NCI-H1694 treated with DMSO at 0.1 percent for 48 hours (cell line): Measurements from ENCODE around the gene MRPL43.
"Not testable (repeated sequence)": the region's sequence is repeated elsewhere in the genome, so short reads cannot be mapped to it uniquely, and the experiment has no call there.

Experiments
- DNase-seq: peaks from one replicate; lab custom pipeline; 2025; lab: John Stamatoyannopoulos, UW

MRPL43 gene

GRCh38 chr10:100982916-100983830, 4.1 kb downstream of the MRPL43 start:
- no peak for DNase-seq

- DNase-seq, result no peak
Observed at GRCh38 chr10:100981178-100981772, 6.0 kb downstream of the MRPL43 start.

- no peak for DNase-seq
Observed at GRCh38 chr10:100980711-100981110, 6.6 kb downstream of the MRPL43 start.

- no peak for DNase-seq
Observed at GRCh38 chr10:100980311-100980710, 7.0 kb downstream of the MRPL43 start.

DNA sequence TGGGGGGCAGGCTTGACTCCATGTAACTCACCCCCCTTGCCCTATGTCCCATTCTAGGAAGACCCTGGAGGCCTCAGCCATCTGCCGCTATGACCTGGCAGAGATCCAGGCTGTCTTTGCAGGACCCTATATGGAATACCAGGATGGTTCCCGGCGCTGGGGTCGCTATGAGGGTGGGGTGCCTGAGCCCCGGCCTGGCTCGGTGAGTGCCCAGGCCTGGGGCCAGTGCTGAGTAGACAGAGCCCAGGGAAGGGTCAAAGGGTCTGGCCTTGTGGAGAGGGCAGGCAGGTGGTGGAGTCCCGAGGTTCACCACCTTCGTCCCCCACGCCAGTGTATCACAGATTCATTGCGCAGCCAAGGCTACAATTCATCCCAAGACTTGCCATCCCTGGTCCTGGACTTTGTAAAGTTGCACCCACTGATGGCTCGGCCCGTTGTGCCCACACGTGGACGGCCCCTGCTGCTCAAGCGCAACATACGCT, 7.5 kb downstream of the MRPL43 start:
- no peak for DNase-seq

DNA sequence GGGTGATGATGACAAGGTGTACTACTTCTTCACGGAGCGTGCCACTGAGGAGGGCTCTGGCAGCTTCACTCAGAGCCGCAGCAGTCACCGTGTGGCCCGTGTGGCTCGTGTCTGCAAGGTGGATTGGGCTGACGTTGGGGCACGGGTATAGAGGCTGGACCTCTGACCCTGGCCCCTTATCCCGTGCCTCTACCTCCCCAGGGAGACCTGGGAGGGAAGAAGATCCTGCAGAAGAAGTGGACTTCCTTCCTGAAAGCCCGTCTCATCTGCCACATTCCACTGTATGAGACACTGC, 8.4 kb downstream of the MRPL43 start:
- no peak for DNase-seq

GRCh38 chr10:100978121-100978900, 9.0 kb downstream of the MRPL43 start:
- DNase-seq, result no peak

DNA sequence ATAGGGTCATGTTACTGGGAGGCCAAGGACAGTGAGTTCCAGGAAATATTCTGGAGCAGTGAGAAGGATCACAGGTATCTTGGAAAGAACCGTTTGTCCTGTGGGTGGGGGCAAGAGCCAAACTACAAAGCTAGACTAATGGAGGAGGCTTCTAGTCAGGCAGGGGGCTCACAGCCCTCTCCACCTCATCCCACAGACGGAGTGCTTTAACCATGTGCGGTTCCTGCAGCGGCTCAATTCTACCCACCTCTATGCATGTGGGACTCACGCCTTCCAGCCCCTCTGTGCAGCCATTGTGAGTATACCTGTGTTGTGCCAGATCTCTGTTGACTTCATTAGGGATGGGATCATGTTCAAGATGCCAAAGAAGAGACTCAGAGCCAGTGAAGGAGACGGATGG, 9.9 kb downstream of the MRPL43 start:
- DNase-seq, result no peak

GRCh38 chr10:100976906-100977305, 10.4 kb downstream of the MRPL43 start:
- no peak for DNase-seq

DNA sequence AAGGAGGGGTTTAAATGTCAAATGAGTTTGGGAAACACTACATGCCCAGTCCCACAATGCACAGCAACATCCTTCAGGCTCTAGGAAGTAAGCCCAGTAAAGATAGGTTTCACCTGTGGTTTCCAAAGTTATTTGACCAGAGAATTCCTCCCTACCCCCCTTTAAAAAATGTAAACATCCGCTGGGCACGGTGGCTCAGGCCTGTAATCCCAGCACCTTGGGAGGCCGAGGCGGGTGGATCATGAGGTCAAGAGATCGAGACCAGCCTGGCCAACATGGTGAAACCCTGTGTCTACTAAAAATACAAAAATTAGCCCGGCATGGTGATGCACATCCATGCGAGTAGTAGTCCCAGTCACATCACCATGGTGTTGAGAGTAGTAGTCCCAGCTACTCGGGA, 11.9 kb downstream of the MRPL43 start:
- DNase-seq, result not testable (repeated sequence)

GRCh38 chr10:100972904-100973535, 14.3 kb downstream of the MRPL43 start:
- no peak for DNase-seq

- DNase-seq, result no peak
Observed at GRCh38 chr10:100972115-100972903, 15.0 kb downstream of the MRPL43 start.

GRCh38 chr10:100970914-100971811, 16.1 kb downstream of the MRPL43 start:
- DNase-seq, result no peak

GRCh38 chr10:100970076-100970913, 17.0 kb downstream of the MRPL43 start:
- DNase-seq, result no peak

- DNase-seq, result no peak
Observed at GRCh38 chr10:100969187-100970075, 17.9 kb downstream of the MRPL43 start, which contains the start of gene SEMA4G. TSS of gene SEMA4G (plus strand) at chr10:100969504. CDS start at chr10:100972913, 3,409 bp downstream.

DNA sequence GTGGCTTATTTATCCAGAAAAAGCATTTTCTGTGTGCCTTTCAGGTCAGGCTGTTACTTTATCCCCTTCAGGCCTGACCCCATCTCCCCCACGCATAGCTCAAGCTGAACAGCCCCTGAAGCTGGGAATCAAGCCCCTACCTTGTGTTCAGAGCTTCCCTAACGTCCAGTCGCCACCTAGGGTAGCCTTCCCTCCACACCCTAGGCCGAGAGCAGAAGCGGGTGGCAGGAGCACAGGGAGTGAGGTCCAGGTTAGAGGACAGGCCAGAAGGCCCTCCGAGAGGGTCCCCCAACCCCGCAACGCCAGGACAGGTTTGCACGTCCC, 18.5 kb downstream of the MRPL43 start:
- DNase-seq, result no peak

- no peak for DNase-seq
Observed at GRCh38 chr10:100968062-100968736, 19.1 kb downstream of the MRPL43 start.

DNA sequence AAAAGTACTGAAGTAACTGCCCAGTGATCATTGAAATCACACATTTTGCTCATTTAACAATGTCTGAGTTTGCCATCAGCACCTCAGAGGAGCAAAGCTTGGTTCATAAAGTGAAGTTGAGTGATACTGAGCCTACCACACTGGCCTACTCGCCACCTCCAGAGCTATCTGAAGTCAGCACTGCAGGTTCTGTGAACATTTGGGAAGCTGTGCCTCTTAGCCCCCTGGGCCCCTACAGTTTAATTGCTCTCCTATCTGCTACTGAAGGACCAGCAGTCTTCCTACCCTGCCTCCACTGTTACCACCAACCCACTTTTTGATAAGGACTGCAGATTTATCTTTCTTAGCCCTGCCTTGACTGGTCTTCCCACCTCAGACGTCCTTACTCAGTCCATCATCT, 20.0 kb downstream of the MRPL43 start:
- DNase-seq, result no peak
